ENCODE results near the gene RAB34.
"Not testable (repeated sequence)": the region's sequence is repeated elsewhere in the genome, so short reads cannot be mapped to it uniquely, and the experiment has no call there.

Gene RAB34

GRCh38 chr17:28745786-28746411 lies 28.2 kb upstream of the RAB34 start:
- no peak for DNase-seq

- peak in 1 of 2 donors; percentile 2 for DNase-seq
Measured at GRCh38 chr17:28744972-28745785, 27.5 kb upstream of the RAB34 start.

DNA sequence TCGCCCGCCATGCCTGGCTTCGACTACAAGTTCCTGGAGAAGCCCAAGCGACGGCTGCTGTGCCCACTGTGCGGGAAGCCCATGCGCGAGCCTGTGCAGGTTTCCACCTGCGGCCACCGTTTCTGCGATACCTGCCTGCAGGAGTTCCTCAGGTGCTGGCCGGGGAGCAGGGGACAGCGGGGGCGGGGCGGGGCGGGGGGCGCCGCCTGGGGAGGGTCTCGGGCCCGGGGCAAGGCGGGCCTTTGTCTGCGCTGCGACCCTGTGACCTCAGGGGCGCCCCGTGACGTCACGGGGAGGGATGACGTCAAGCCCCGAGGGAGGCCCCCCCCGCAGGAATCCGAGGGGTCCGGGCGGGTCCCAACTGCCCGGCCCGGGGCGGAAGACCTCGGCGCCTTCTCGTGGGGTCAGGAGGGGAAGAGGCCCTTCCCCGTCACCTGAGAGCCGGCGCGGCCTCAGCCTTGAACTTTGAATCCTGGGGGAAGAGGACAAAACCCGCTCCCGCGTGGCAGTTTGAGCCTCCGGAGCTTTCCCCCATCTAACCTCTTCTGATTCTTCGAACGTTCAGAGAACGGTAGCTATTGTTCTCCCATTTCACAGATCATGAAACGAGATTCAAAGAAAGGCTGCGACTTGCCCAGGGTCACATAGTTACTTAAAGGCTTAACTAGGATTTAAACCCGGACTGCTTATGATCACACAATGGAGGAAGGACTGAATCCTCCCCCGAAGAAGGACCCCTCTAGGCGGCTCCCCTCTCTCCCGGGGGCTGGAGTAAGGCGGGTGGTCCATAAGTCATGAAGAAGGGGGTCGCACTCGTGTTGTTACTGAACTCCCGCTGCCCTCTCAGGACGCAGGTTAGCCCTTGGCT lies 26.7 kb upstream of the RAB34 start:
- peak; percentile 0 to 30 for DNase-seq

- DNase-seq, result peak; percentile 84 to 87
Measured at GRCh38 chr17:28743243-28744103, 25.8 kb upstream of the RAB34 start, which contains the start of gene TRAF4. Gene TRAF4, plus strand, starts transcription at chr17:28744011. Its CDS starts 102 bp downstream, at chr17:28744113.

DNA sequence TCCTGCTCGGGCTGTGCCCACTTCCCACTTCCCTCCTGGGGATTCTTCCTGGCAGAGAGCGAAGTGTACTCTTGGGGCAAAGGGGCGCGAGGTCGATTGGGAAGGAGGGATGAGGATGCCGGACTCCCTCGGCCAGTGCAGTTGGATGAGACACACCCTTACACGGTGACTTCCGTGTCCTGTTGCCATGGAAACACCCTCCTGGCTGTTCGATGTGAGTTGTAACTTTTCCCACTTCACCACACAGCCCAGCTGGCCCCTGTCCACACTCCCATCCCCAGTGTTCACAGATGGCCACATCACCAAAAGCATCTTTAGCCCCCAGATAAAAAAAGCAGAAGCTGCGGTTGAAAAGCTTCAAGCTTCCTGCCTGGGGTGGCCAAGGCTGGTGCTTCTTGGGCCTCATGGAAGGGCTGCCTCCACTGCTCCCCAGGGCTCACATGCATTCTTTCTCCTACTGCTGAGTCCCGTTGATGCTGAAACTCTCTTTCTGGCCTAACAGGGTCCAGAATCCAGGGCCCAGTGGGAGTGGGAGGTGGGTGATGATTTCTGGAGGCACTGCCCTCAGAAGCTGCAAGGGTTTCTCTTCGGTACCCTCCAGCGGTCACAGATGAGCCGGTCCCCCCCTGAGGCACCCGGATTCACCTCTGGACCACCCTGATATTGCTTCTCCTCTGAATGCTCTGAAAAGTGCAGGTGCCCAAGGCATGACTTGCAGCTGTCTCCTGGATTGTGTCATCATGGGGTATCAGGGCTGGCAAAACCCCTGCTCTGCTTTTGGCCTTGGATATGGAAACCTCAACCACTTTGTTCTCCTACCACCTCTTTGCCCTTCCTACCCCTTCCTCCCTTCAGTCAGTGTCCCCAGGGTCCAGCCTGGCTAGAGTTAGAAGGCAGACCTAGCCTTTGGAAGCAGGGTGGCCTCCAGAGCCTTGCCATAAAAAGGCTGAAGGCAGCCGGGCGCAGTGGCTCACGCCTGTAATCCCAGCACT lies 24.0 kb upstream of the RAB34 start:
- DNase-seq, result peak; percentile 52 to 65

GRCh38 chr17:28740406-28741357 lies 23.0 kb upstream of the RAB34 start:
- DNase-seq, result no peak

- DNase-seq, result no peak
Measured at GRCh38 chr17:28738680-28739384, 21.2 kb upstream of the RAB34 start.

GRCh38 chr17:28737770-28738679 lies 20.4 kb upstream of the RAB34 start:
- no peak for DNase-seq

DNA sequence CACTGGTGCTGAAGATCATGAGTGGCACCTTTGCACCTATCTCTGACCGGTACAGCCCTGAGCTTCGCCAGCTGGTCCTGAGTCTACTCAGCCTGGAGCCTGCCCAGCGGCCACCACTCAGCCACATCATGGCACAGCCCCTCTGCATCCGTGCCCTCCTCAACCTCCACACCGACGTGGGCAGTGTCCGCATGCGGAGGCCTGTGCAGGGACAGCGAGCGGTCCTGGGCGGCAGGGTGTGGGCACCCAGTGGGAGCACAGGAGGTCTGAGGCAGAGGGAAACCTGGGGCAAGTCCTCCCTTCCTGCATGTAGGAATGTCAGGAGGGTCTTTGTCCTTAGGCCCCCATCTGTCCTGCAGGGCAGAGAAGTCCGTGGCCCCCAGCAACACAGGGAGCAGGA lies 19.6 kb upstream of the RAB34 start:
- no peak for DNase-seq

DNA sequence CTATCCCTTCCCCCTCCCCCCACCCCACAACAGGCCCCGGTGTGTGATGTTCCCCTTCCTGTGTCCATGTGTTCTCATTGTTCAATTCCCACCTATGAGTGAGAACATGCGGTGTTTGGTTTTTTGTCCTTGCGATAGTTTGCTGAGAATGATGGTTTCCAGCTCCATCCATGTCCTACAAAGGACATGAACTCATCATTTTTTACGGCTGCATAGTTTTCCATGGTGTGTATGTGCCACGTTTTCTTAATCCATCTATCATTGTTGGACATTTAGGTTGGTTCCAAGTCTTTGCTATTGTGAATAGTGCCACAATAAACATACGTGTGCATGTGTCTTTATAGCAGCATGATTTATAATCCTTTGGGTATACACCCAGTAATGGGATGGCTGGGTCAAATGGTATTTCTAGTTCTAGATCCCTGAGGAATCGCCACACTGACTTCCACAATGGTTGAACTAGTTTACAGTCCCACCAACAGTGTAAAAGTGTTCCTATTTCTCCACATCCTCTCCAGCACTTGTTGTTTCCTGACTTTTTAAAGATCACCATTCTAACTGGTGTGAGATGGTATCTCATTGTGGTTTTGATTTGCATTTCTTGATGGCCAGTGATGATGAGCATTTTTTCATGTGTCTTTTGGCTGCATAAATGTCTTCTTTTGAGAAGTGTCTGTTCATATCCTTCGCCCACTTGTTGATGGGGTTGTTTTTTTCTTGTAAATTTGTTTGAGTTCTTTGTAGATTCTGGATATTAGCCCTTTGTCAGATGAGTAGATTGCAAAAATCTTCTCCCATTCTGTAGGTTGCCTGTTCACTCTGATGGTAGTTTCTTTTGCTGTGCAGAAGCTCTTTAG lies 18.5 kb upstream of the RAB34 start:
- DNase-seq, result not testable (repeated sequence)

DNA sequence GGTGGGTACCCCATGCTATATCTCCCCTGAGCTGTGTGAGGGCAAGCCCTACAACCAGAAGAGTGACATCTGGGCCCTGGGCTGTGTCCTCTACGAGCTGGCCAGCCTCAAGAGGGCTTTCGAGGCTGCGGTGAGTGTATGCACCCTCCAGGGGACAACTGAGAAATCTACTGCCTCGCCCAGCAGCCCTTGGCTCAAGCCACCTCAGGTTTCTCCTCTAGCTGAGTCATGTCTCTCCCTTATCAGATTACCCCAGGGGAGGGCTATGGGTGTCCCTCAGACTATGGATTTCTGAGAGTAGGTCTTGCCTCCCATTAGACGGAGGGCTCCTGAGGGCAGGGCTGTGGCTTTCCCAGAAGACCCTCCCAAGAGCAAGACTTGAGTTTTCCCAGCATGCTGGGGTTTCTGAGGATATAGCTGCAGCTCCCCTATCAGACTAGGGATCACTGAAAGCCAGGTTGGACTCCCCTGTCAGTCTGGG lies 17.6 kb upstream of the RAB34 start:
- no peak for DNase-seq

GRCh38 chr17:28734712-28735241 lies 17.1 kb upstream of the RAB34 start:
- no peak for DNase-seq

GRCh38 chr17:28733346-28733745 lies 15.7 kb upstream of the RAB34 start:
- DNase-seq, result no peak

DNA sequence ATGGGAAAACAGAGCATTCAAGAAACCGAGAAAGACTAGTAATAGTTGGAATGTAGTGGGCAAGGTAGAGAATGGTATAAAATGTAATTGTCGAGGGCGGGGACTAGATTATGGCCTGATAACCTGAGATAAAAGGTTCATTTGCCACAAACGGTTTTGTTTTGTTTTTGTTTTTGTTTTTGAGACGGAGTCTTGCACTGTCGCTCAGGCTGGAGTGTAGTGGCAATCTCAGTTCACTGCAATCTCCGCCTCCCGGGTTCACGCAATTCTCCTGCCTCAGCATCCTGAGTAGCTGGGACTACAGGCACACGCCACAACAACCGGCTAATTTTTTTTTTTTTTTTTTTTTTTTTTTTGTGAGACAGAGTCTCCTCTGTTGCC lies 12.3 kb upstream of the RAB34 start:
- no peak for DNase-seq

GRCh38 chr17:28728364-28729200 lies 10.9 kb upstream of the RAB34 start, which contains the start of gene NEK8:
Gene NEK8, plus strand, starts transcription at chr17:28728788. Its CDS starts 26 bp downstream, at chr17:28728814.
- DNase-seq, result peak; percentile 94 to 99

All from inflammatory macrophage treated with lipopolysaccharide for 1 hour (primary cell).